WTC11 (cell line): ENCODE data around the gene TCERG1. TPM values are rescaled to one million over a fixed set of nuclear protein-coding genes. Genes with fewer than 3 reads are reported as not detected.

Experiments used
- ATAC-seq: fragments of 200-7000 bp; cut with Tn5 transposase; 2 replicates; pipeline ENCODE4 v1.10.0; 2021; ENCODE audit warnings: mild to moderate bottlenecking, moderate library complexity
- CTCF ChIA-PET: fragments of 300-600 bp; sonication (Branson Sonifier 250); formaldehyde crosslinking; loops from one replicate; lab custom pipeline; 2021; ENCODE audit warnings: antibody characterized with exemption; lab: Charles Lee
- POLR2A ChIA-PET: fragments of 350-600 bp; sonication (Branson Sonifier 250); formaldehyde crosslinking; loops from one replicate; lab custom pipeline; 2021; ENCODE audit warnings: antibody characterized with exemption; lab: Charles Lee
- DNase-seq: peaks from one replicate; pipeline ENCODE4 v3.0.0; 2021; ENCODE audit warnings: low spot score
- H3K27ac Mint-ChIP-seq: 2 replicates; pipeline ENCODE4 v1.8.0; 2021; ENCODE audit warnings: mixed read lengths
- H3K27me3 Mint-ChIP-seq: 2 replicates; pipeline ENCODE4 v1.8.0; 2021; ENCODE audit warnings: low read depth, mild to moderate bottlenecking, moderate library complexity, mixed read lengths
- H3K36me3 Mint-ChIP-seq: 2 replicates; pipeline ENCODE4 v1.8.0; 2021; ENCODE audit warnings: mixed read lengths
- H3K4me1 Mint-ChIP-seq: 2 replicates; pipeline ENCODE4 v1.8.0; 2022; ENCODE audit warnings: mixed read lengths
- H3K4me3 Mint-ChIP-seq: 2 replicates; pipeline ENCODE4 v1.8.0; 2021; ENCODE audit warnings: mild to moderate bottlenecking, moderate library complexity, mixed read lengths
- H3K9me3 Mint-ChIP-seq: 2 replicates; pipeline ENCODE4 v1.8.0; 2021; ENCODE audit warnings: mixed read lengths
- ATF1 ChIP-seq: sonication (generic); formaldehyde crosslinking; IDR thresholded peaks from 2 replicates; pipeline ENCODE4 v1.8.1; 2023; ENCODE audit warnings: mild to moderate bottlenecking, moderate library complexity, missing genetic modification reagents
- HMGA2 ChIP-seq: fragments of 250-450 bp; sonication (Bioruptor Pico); IDR thresholded peaks from 2 replicates; pipeline ENCODE4 v1.4.0; 2021; ENCODE audit warnings: mild to moderate bottlenecking, moderate library complexity
- IRF2 ChIP-seq: sonication (generic); formaldehyde crosslinking; IDR thresholded peaks from 2 replicates; pipeline ENCODE4 v1.8.0; 2022; ENCODE audit warnings: low read depth, missing genetic modification reagents, borderline replicate concordance
- JAZF1 ChIP-seq: fragments of 250-450 bp; sonication (Bioruptor Pico); IDR thresholded peaks from 2 replicates; pipeline ENCODE4 v1.9.0; 2021; ENCODE audit warnings: moderate library complexity, mild to moderate bottlenecking, inconsistent platforms
- MXD4 ChIP-seq: fragments of 250-450 bp; sonication (Bioruptor Pico); IDR thresholded peaks from 2 replicates; pipeline ENCODE4 v1.8.0; 2021; ENCODE audit warnings: mild to moderate bottlenecking, moderate library complexity, borderline replicate concordance
- NR2C2 ChIP-seq: sonication (generic); formaldehyde crosslinking; IDR thresholded peaks from 2 replicates; pipeline ENCODE4 v1.8.0; 2022; ENCODE audit warnings: mild to moderate bottlenecking, missing genetic modification reagents
- NR3C1 ChIP-seq: sonication (generic); formaldehyde crosslinking; conservative IDR thresholded peaks from 2 replicates; pipeline ENCODE4 v1.8.1; 2023; ENCODE audit warnings: low read depth, mild to moderate bottlenecking, missing genetic modification reagents
- SMAD3 ChIP-seq: sonication (generic); formaldehyde crosslinking; IDR thresholded peaks from 2 replicates; pipeline ENCODE4 v1.8.0; 2022; ENCODE audit warnings: missing genetic modification reagents, mild to moderate bottlenecking, borderline replicate concordance
- TEAD1 ChIP-seq: sonication (generic); formaldehyde crosslinking; IDR thresholded peaks from 2 replicates; pipeline ENCODE4 v1.8.0; 2022; ENCODE audit warnings: mild to moderate bottlenecking, missing genetic modification reagents
- TP53 ChIP-seq: sonication (generic); formaldehyde crosslinking; IDR thresholded peaks from 2 replicates; pipeline ENCODE4 v1.8.1; 2023; ENCODE audit warnings: mild to moderate bottlenecking, missing genetic modification reagents
- ZNF138 ChIP-seq: sonication (generic); formaldehyde crosslinking; conservative IDR thresholded peaks from 2 replicates; pipeline ENCODE4 v1.8.1; 2022; ENCODE audit warnings: mild to moderate bottlenecking, moderate library complexity, missing genetic modification reagents
- ZNF263 ChIP-seq: sonication (generic); formaldehyde crosslinking; IDR thresholded peaks from 2 replicates; pipeline ENCODE4 v1.8.1; 2022; ENCODE audit warnings: low read depth, mild to moderate bottlenecking, moderate library complexity, missing genetic modification reagents
- ZNF416 ChIP-seq: fragments of 250-450 bp; sonication (Bioruptor Pico); IDR thresholded peaks from 2 replicates; pipeline ENCODE4 v1.9.0; 2021; ENCODE audit warnings: mild to moderate bottlenecking, inconsistent platforms
- total RNA-seq: library from RNA; stranded (reverse); gene quantifications from 3 replicates; pipeline ENCODE4 v1.2.3, GENCODE V29; 2021
- TF ChIP-seq, protein P1 (sequence below): sonication (generic); formaldehyde crosslinking; IDR thresholded peaks from 2 replicates; pipeline ENCODE4 v1.8.0; 2022; ENCODE audit warnings: mild to moderate bottlenecking, missing genetic modification reagents
- TF ChIP-seq, protein P2 (sequence below): sonication (generic); formaldehyde crosslinking; IDR thresholded peaks from 2 replicates; pipeline ENCODE4 v1.8.0; 2022; ENCODE audit warnings: missing genetic modification reagents
- TF ChIP-seq, protein P3 (sequence below): fragments of 250-450 bp; sonication (Bioruptor Pico); IDR thresholded peaks from 2 replicates; pipeline ENCODE4 v1.9.0; 2021; ENCODE audit warnings: mild to moderate bottlenecking
- TF ChIP-seq, protein P4 (sequence below): fragments of 200-600 bp; IDR thresholded peaks from 2 replicates; pipeline ENCODE4 v1.8.0; 2022; ENCODE audit warnings: antibody characterized with exemption
- TF ChIP-seq, protein P5 (sequence below): sonication (generic); formaldehyde crosslinking; IDR thresholded peaks from 2 replicates; pipeline ENCODE4 v1.8.1; 2022; ENCODE audit warnings: low read depth, mild to moderate bottlenecking, moderate library complexity, missing genetic modification reagents, borderline replicate concordance
- TF ChIP-seq, protein P6 (sequence below): sonication (generic); formaldehyde crosslinking; IDR thresholded peaks from 2 replicates; pipeline ENCODE4 v1.8.1; 2023; ENCODE audit warnings: mild to moderate bottlenecking, missing genetic modification reagents, moderate library complexity
- TF ChIP-seq, protein P7 (sequence below): sonication (generic); formaldehyde crosslinking; IDR thresholded peaks from 2 replicates; pipeline ENCODE4 v1.8.1; 2023; ENCODE audit warnings: mild to moderate bottlenecking, missing genetic modification reagents, borderline replicate concordance

TCERG1 gene
- total RNA-seq, 1 experiment from 2014 or later: 117 TPM

DNA sequence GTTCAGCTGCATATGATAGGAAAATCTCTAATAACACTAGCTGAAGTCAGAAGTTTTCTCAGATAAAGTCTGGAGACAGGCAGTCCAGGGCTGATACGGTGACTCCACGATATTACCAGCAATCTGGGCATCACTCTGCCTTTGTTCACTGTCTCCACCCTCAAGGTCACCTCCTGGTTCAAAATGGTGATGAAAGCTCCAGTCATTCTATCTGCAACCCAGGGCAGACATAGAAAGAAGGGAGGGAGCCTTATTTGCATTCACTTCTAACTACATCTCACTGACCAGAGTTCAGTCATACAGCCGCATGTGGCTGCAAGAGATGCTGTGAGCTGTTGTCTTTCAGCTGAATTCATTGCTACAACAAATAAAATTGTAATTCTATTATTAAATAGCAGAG lies 91.3 kb downstream of the TCERG1 start (continued):
- TF ChIP-seq, protein P1, sequence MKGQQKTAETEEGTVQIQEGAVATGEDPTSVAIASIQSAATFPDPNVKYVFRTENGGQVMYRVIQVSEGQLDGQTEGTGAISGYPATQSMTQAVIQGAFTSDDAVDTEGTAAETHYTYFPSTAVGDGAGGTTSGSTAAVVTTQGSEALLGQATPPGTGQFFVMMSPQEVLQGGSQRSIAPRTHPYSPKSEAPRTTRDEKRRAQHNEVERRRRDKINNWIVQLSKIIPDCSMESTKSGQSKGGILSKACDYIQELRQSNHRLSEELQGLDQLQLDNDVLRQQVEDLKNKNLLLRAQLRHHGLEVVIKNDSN: no peak
- no peak for TF ChIP-seq HMGA2 (CRISPR knock-in tag)

DNA sequence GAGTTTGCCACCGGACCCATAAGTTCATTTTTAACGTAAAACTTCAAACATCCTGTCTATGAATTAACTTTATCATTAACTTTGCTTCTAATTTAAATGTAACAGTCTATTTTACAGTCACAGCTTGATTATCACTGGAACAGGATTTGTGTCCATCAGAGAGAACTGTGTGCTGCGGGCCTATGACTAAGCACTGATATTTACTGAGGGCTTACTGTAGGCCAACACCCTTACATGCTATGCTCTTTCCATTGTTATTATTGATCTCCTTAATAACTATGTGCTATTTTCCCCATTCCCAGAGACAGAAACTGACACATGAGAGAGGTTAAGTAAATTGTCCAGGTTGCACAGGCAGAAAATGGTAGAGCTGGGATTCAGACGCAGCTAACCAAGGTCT lies 92.8 kb downstream of the TCERG1 start:
- CTCF ChIA-PET: interaction anchor here (1.5 to 4.6 kb wide), 2 partner anchors 335 to 425 kb away, joined by 4 to 65 read pairs; no protein-coding TSS in a partner anchor
- peaks cover 8% of the 10 kb centered on the region for H3K4me1 Mint-ChIP-seq

DNA sequence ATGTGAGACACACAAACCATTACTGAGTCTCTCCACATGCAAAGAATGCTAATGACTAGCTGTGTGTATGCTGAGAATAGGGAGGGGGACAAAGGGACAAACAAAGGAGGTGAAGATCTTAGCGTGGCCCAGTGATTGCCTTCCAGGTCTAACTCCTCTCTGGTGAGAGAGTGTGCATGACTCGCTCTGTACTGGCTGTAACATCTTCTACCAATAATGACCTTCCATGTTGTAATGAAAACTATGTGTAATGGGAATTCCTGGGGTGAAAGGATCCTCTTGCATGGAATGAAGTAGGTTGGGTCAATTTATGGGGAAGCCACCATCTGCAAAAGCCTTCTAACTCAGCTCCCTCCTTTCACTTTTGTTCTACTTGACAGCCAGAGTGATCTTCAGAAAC lies 93.3 kb downstream of the TCERG1 start:
- Mint-ChIP-seq H3K4me1 (peaks cover 8% of the 10 kb centered on the region), H3K36me3 (no peaks in the 10 kb centered on the region), H3K27ac (no peak overlapping the region), H3K9me3 (no peaks in the 10 kb centered on the region), H3K27me3 (no peaks in the 10 kb centered on the region), H3K4me3 (no peak overlapping the region)
- ChIA-PET CTCF (interaction anchor here (1.1 to 4.6 kb wide), 3 partner anchors 335 to 560 kb away, joined by 3 to 65 read pairs (median 4); no protein-coding TSS in a partner anchor), POLR2A (no interaction called here)
- ATAC-seq (no peak), DNase-seq (no peak)
- TF ChIP-seq NR3C1 (no peak), NR2C2 (CRISPR knock-in tag) (no peak), SMAD3 (CRISPR knock-in tag) (no peak), MXD4 (CRISPR knock-in tag) (no peak), HMGA2 (CRISPR knock-in tag) (no peak), ZNF138 (no peak), ZNF263 (CRISPR knock-in tag) (no peak), TEAD1 (CRISPR knock-in tag) (no peak), IRF2 (CRISPR knock-in tag) (no peak), ZNF416 (CRISPR knock-in tag) (no peak), ATF1 (CRISPR knock-in tag) (no peak), JAZF1 (no peak)
- TF ChIP-seq, protein P2, sequence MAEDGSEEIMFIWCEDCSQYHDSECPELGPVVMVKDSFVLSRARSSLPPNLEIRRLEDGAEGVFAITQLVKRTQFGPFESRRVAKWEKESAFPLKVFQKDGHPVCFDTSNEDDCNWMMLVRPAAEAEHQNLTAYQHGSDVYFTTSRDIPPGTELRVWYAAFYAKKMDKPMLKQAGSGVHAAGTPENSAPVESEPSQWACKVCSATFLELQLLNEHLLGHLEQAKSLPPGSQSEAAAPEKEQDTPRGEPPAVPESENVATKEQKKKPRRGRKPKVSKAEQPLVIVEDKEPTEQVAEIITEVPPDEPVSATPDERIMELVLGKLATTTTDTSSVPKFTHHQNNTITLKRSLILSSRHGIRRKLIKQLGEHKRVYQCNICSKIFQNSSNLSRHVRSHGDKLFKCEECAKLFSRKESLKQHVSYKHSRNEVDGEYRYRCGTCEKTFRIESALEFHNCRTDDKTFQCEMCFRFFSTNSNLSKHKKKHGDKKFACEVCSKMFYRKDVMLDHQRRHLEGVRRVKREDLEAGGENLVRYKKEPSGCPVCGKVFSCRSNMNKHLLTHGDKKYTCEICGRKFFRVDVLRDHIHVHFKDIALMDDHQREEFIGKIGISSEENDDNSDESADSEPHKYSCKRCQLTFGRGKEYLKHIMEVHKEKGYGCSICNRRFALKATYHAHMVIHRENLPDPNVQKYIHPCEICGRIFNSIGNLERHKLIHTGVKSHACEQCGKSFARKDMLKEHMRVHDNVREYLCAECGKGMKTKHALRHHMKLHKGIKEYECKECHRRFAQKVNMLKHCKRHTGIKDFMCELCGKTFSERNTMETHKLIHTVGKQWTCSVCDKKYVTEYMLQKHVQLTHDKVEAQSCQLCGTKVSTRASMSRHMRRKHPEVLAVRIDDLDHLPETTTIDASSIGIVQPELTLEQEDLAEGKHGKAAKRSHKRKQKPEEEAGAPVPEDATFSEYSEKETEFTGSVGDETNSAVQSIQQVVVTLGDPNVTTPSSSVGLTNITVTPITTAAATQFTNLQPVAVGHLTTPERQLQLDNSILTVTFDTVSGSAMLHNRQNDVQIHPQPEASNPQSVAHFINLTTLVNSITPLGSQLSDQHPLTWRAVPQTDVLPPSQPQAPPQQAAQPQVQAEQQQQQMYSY (CRISPR knock-in tag): no peak
- TF ChIP-seq, protein P3, sequence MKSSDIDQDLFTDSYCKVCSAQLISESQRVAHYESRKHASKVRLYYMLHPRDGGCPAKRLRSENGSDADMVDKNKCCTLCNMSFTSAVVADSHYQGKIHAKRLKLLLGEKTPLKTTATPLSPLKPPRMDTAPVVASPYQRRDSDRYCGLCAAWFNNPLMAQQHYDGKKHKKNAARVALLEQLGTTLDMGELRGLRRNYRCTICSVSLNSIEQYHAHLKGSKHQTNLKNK: no peak
- TF ChIP-seq, protein P4, sequence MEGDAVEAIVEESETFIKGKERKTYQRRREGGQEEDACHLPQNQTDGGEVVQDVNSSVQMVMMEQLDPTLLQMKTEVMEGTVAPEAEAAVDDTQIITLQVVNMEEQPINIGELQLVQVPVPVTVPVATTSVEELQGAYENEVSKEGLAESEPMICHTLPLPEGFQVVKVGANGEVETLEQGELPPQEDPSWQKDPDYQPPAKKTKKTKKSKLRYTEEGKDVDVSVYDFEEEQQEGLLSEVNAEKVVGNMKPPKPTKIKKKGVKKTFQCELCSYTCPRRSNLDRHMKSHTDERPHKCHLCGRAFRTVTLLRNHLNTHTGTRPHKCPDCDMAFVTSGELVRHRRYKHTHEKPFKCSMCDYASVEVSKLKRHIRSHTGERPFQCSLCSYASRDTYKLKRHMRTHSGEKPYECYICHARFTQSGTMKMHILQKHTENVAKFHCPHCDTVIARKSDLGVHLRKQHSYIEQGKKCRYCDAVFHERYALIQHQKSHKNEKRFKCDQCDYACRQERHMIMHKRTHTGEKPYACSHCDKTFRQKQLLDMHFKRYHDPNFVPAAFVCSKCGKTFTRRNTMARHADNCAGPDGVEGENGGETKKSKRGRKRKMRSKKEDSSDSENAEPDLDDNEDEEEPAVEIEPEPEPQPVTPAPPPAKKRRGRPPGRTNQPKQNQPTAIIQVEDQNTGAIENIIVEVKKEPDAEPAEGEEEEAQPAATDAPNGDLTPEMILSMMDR: no peak
- TF ChIP-seq, protein P5, sequence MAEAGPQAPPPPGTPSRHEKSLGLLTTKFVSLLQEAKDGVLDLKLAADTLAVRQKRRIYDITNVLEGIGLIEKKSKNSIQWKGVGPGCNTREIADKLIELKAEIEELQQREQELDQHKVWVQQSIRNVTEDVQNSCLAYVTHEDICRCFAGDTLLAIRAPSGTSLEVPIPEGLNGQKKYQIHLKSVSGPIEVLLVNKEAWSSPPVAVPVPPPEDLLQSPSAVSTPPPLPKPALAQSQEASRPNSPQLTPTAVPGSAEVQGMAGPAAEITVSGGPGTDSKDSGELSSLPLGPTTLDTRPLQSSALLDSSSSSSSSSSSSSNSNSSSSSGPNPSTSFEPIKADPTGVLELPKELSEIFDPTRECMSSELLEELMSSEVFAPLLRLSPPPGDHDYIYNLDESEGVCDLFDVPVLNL (CRISPR knock-in tag): no peak
- TF ChIP-seq, protein P6, sequence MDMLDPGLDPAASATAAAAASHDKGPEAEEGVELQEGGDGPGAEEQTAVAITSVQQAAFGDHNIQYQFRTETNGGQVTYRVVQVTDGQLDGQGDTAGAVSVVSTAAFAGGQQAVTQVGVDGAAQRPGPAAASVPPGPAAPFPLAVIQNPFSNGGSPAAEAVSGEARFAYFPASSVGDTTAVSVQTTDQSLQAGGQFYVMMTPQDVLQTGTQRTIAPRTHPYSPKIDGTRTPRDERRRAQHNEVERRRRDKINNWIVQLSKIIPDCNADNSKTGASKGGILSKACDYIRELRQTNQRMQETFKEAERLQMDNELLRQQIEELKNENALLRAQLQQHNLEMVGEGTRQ: no peak
- TF ChIP-seq, protein P7, sequence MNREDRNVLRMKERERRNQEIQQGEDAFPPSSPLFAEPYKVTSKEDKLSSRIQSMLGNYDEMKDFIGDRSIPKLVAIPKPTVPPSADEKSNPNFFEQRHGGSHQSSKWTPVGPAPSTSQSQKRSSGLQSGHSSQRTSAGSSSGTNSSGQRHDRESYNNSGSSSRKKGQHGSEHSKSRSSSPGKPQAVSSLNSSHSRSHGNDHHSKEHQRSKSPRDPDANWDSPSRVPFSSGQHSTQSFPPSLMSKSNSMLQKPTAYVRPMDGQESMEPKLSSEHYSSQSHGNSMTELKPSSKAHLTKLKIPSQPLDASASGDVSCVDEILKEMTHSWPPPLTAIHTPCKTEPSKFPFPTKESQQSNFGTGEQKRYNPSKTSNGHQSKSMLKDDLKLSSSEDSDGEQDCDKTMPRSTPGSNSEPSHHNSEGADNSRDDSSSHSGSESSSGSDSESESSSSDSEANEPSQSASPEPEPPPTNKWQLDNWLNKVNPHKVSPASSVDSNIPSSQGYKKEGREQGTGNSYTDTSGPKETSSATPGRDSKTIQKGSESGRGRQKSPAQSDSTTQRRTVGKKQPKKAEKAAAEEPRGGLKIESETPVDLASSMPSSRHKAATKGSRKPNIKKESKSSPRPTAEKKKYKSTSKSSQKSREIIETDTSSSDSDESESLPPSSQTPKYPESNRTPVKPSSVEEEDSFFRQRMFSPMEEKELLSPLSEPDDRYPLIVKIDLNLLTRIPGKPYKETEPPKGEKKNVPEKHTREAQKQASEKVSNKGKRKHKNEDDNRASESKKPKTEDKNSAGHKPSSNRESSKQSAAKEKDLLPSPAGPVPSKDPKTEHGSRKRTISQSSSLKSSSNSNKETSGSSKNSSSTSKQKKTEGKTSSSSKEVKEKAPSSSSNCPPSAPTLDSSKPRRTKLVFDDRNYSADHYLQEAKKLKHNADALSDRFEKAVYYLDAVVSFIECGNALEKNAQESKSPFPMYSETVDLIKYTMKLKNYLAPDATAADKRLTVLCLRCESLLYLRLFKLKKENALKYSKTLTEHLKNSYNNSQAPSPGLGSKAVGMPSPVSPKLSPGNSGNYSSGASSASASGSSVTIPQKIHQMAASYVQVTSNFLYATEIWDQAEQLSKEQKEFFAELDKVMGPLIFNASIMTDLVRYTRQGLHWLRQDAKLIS (CRISPR knock-in tag): no peak

More for the DNA sequence above, 92.8 kb downstream of the TCERG1 start:
- no peak overlapping the region for H3K27ac Mint-ChIP-seq
- ATAC-seq: no peak
- H3K4me3 Mint-ChIP-seq: no peak overlapping the region
- DNase-seq: no peak
- POLR2A ChIA-PET: no interaction called here
- TF ChIP-seq TP53 (CRISPR knock-in tag): no peak
- TF ChIP-seq, all 79 proteins: peak for 0
- Mint-ChIP-seq H3K27me3 (no peaks in the 10 kb centered on the region), H3K36me3 (no peaks in the 10 kb centered on the region), H3K9me3 (no peaks in the 10 kb centered on the region)
